NCI-H82 treated with DMSO at 0.1 percent for 48 hours (cell line): ENCODE measurements around the gene NEO1.

ENCODE experiments used
- DNase-seq: peaks from one replicate; lab custom pipeline; 2025; ENCODE audit not compliant: unreplicated experiment; lab: John Stamatoyannopoulos, UW

NEO1 gene

GRCh38 chr15:73325191-73325861 lies 273.1 kb downstream of the NEO1 start:
- no peak for DNase-seq

GRCh38 chr15:73326157-73326556 lies 273.9 kb downstream of the NEO1 start:
- DNase-seq: no peak

- no peak for DNase-seq
Observed at GRCh38 chr15:73328149-73328820, 276.0 kb downstream of the NEO1 start.

GRCh38 chr15:73328981-73329380 lies 276.7 kb downstream of the NEO1 start:
- DNase-seq: no peak

GRCh38 chr15:73329501-73330200 lies 277.4 kb downstream of the NEO1 start:
- no peak for DNase-seq

GRCh38 chr15:73330206-73331051 lies 278.2 kb downstream of the NEO1 start:
- DNase-seq: no peak

- no peak for DNase-seq
Observed at GRCh38 chr15:73331501-73331900, 279.2 kb downstream of the NEO1 start.

- no peak for DNase-seq
Observed at GRCh38 chr15:73331991-73332925, 280.0 kb downstream of the NEO1 start.

- DNase-seq: no peak
Observed at GRCh38 chr15:73333001-73333400, 280.7 kb downstream of the NEO1 start.

GRCh38 chr15:73334086-73334485 lies 281.8 kb downstream of the NEO1 start:
- DNase-seq: no peak

- DNase-seq: no peak
Observed at GRCh38 chr15:73335026-73335425, 282.8 kb downstream of the NEO1 start.

GRCh38 chr15:73335471-73335870 lies 283.2 kb downstream of the NEO1 start:
- no peak for DNase-seq

- no peak for DNase-seq
Observed at GRCh38 chr15:73336756-73337155, 284.5 kb downstream of the NEO1 start.

- no peak for DNase-seq
Observed at GRCh38 chr15:73337187-73337586, 284.9 kb downstream of the NEO1 start.

GRCh38 chr15:73338058-73338457 lies 285.8 kb downstream of the NEO1 start:
- no peak for DNase-seq

- DNase-seq: no peak
Observed at GRCh38 chr15:73338606-73339374, 286.5 kb downstream of the NEO1 start.

GRCh38 chr15:73340502-73341192 lies 288.4 kb downstream of the NEO1 start:
- DNase-seq: no peak

- DNase-seq: no peak
Observed at GRCh38 chr15:73341886-73342600, 289.8 kb downstream of the NEO1 start.
